GM13976 (cell line): ENCODE results near the gene RCOR3.

ENCODE experiments used
- DNase-seq: peaks from one replicate; pipeline ENCODE4 v3.0.0; 2012; ENCODE audit warnings: low spot score
- CTCF ChIP-seq: IDR thresholded peaks from 2 replicates; pipeline ENCODE4 v1.5.1; 2012; ENCODE audit warnings: borderline replicate concordance, mild to moderate bottlenecking; ENCODE audit not compliant: insufficient read depth; ENCODE audit errors: extremely low read depth, missing control alignments, control extremely low read depth
- in situ Hi-C: fragments of 300-500 bp; cut with MboI; formaldehyde crosslinking; loops from one replicate; pipeline ENCODE4 v1.12.0; 2022; ENCODE audit warnings: low sequenced_read_pairs, mixed read lengths, inconsistent platforms; ENCODE audit not compliant: unreplicated experiment

The RCOR3 gene

GRCh38 chr1:211335522-211336157, 76.5 kb downstream of the RCOR3 start:
- in situ Hi-C loops: no loop called here
- TF ChIP-seq CTCF: no peak
- DNase-seq: peak; percentile 49

GRCh38 chr1:211336161-211336560, 77.0 kb downstream of the RCOR3 start:
- TF ChIP-seq CTCF: no peak
- no peak for DNase-seq
- in situ Hi-C loops: no loop called here

- TF ChIP-seq CTCF: no peak
- no peak for DNase-seq
- in situ Hi-C loops: no loop called here
These were observed 77.6 kb downstream of the RCOR3 start for GRCh38 chr1:211336775-211337174.

GRCh38 chr1:211337430-211338223, 78.5 kb downstream of the RCOR3 start:
- no peak for DNase-seq
- in situ Hi-C loops: no loop called here
- TF ChIP-seq CTCF: no peak

DNA sequence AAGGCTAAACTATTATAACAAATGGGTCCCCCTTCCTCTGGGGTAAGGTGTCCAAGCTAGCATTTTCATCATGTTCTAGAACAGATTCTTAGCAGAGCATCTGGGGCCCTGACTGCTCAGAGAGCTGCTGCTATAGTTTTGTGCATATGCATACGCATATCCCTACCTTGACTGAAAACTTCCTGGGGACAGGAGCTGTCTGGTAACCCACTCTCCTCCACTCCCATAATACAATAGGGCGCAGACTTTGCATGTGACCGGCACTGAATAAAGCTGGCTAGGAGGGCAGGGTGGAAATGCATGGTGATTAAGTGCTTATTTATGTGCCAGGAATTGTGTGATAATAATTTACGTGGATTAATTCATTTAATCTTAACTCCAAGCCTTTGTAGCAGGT, 79.1 kb downstream of the RCOR3 start:
- DNase-seq: no peak
- in situ Hi-C loops: no loop called here
- TF ChIP-seq CTCF: no peak

DNA sequence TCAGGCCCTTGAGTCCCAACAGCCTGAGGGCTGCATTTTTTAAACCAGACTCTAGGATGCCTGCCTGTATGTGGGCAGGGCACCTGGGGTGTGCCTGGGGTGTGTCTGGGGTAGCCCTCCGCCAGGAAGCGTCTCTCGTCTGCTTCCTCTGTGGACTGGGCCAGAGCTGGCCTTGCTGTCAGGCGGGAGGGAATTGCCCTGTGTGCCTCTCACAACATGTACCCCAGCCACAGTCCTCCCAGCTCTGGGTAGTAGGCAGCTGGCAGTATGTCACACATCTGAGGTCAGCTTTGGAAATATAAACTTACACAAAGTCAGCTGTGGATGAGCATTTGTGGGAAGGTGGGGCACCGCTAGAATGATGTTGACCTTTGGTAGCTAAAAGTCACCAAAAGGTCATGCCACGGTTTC, 80.5 kb downstream of the RCOR3 start:
- in situ Hi-C loops: no loop called here
- DNase-seq: no peak
- no peak for TF ChIP-seq CTCF
